IMR-90 (cell line): ENCODE results near the gene ANKRD9. TPM values are rescaled to one million over a fixed set of nuclear protein-coding genes. Genes with fewer than 3 reads are reported as not detected.

Experiments
- ATAC-seq: fragments of 200-7000 bp; cut with Tn5 transposase; 2 replicates; pipeline ENCODE4 v1.9.1; 2020; ENCODE audit warnings: low read depth, mild to moderate bottlenecking, moderate library complexity
- BruUV-seq: library from RNA; stranded (reverse); fragments of 400-500 nt; replicated peaks from 2 replicates; lab custom pipeline; 2021; lab: Mats Ljungman, UMichigan
- CTCF ChIA-PET: fragments of 300-600 bp; formaldehyde crosslinking; extraction: SDS; loops from one replicate; lab custom pipeline; 2021; ENCODE audit warnings: antibody characterized with exemption; lab: Yijun Ruan, JAX
- POLR2A ChIA-PET: fragments of 300-600 bp; sonication (Branson Sonifier 250); formaldehyde crosslinking; loops from one replicate; lab custom pipeline; 2022; ENCODE audit warnings: antibody characterized with exemption; ENCODE audit not compliant: unreplicated experiment; lab: Charles Lee
- DNase-seq: peaks from one replicate; pipeline ENCODE4 v3.0.0; 2013
- H2AFZ ChIP-seq: replicated peaks from 2 replicates; pipeline ENCODE3; 2013; ENCODE audit warnings: low read length, mild to moderate bottlenecking; ENCODE audit not compliant: poor library complexity
- H2AK5ac ChIP-seq: 2 replicates; pipeline ENCODE4 v1.6.1; 2013; ENCODE audit warnings: low read depth, low read length, inconsistent platforms
- H2AK9ac ChIP-seq: replicated peaks from 2 replicates; pipeline ENCODE3; 2013; ENCODE audit warnings: mild to moderate bottlenecking, low read depth, low read length, moderate library complexity; ENCODE audit not compliant: poor library complexity
- H2BK120ac ChIP-seq: 2 replicates; pipeline ENCODE4 v1.6.1; 2013; ENCODE audit warnings: low read depth, low read length, inconsistent platforms
- H2BK15ac ChIP-seq: 3 replicates; pipeline ENCODE4 v1.6.1; 2013; ENCODE audit warnings: low read depth, low read length, inconsistent platforms
- H2BK20ac ChIP-seq: 2 replicates; pipeline ENCODE4 v1.6.1; 2013; ENCODE audit warnings: low read depth, mild to moderate bottlenecking, inconsistent platforms, low read length, moderate library complexity
- H2BK5ac ChIP-seq: 2 replicates; pipeline ENCODE4 v1.6.1; 2013; ENCODE audit warnings: mild to moderate bottlenecking, low read depth, low read length, inconsistent platforms; ENCODE audit not compliant: poor library complexity, severe bottlenecking
- H3K14ac ChIP-seq: replicated peaks from 2 replicates; pipeline ENCODE4 v1.6.1; 2013; ENCODE audit warnings: low read depth, low read length, inconsistent platforms
- H3K18ac ChIP-seq: 2 replicates; pipeline ENCODE4 v1.6.1; 2013; ENCODE audit warnings: low read depth, low read length, control low read depth
- H3K23ac ChIP-seq: 2 replicates; pipeline ENCODE4 v1.6.1; 2013; ENCODE audit warnings: low read depth, low read length, inconsistent platforms
- H3K27ac ChIP-seq: 2 replicates; pipeline ENCODE4 v1.5.1; 2013; ENCODE audit warnings: mild to moderate bottlenecking, control low read depth, low read length; ENCODE audit not compliant: insufficient read depth
- H3K27me3 ChIP-seq: 2 replicates; pipeline ENCODE4 v1.6.1; 2013; ENCODE audit warnings: low read length; ENCODE audit not compliant: control insufficient read depth, insufficient read depth
- H3K36me3 ChIP-seq: 2 replicates; pipeline ENCODE4 v1.6.1; 2013; ENCODE audit warnings: low read length, mixed read lengths; ENCODE audit not compliant: control insufficient read depth, insufficient read depth
- H3K4ac ChIP-seq: 2 replicates; pipeline ENCODE4 v1.6.1; 2013; ENCODE audit warnings: low read depth, low read length, inconsistent platforms
- H3K4me1 ChIP-seq: 2 replicates; pipeline ENCODE4 v1.6.1; 2013; ENCODE audit warnings: low read length, mixed read lengths; ENCODE audit not compliant: control insufficient read depth, insufficient read depth
- H3K4me2 ChIP-seq: 2 replicates; pipeline ENCODE4 v1.6.1; 2013; ENCODE audit warnings: low read depth, mild to moderate bottlenecking, control low read depth, low read length, moderate library complexity
- H3K4me3 ChIP-seq: 2 replicates; pipeline ENCODE4 v1.5.1; 2013; ENCODE audit warnings: low read depth, mild to moderate bottlenecking, control low read depth, low read length, moderate library complexity; ENCODE audit not compliant: insufficient read depth
- H3K56ac ChIP-seq: 2 replicates; pipeline ENCODE4 v1.6.1; 2013; ENCODE audit warnings: low read length, inconsistent platforms; ENCODE audit not compliant: insufficient read depth; ENCODE audit errors: extremely low read depth
- H3K79me1 ChIP-seq, 2 experiments: 2 replicates each; pipeline ENCODE4 v1.6.1; 2013; ENCODE audit warnings: low read length in 2 of 2, inconsistent platforms in 1 of 2, low read depth in 1 of 2
- H3K9ac ChIP-seq: 2 replicates; pipeline ENCODE4 v1.6.1; 2013; ENCODE audit warnings: low read depth, low read length, control low read depth
- H3K9me1 ChIP-seq: 2 replicates; pipeline ENCODE4 v1.6.1; 2013; ENCODE audit warnings: low read length, inconsistent platforms; ENCODE audit not compliant: insufficient read depth
- H3K9me3 ChIP-seq: 2 replicates; pipeline ENCODE4 v1.6.1; 2013; ENCODE audit warnings: low read length; ENCODE audit not compliant: control insufficient read depth, insufficient read depth
- H4K20me1 ChIP-seq: 2 replicates; pipeline ENCODE4 v1.6.1; 2013; ENCODE audit warnings: low read length, inconsistent platforms; ENCODE audit not compliant: insufficient read depth
- H4K5ac ChIP-seq: 2 replicates; pipeline ENCODE4 v1.6.1; 2013; ENCODE audit warnings: mild to moderate bottlenecking, low read depth, low read length, control low read depth
- H4K8ac ChIP-seq, 2 experiments: 2 replicates each; pipeline ENCODE4 v1.6.1; 2013; ENCODE audit warnings: low read depth in 2 of 2, low read length in 2 of 2, control low read depth in 1 of 2, inconsistent platforms in 1 of 2
- H4K91ac ChIP-seq: 2 replicates; pipeline ENCODE4 v1.6.1; 2013; ENCODE audit warnings: low read depth, low read length, inconsistent platforms; ENCODE audit not compliant: insufficient read depth
- MAFK ChIP-seq: IDR thresholded peaks from 2 replicates; pipeline ENCODE4 v1.6.1; 2012; ENCODE audit warnings: low read depth, low read length, improper control_type of control experiment
- RFX5 ChIP-seq: IDR thresholded peaks from 2 replicates; pipeline ENCODE4 v1.8.0; 2012; ENCODE audit warnings: low read depth, mild to moderate bottlenecking, low read length, moderate library complexity
- WGBS, 2 experiments: methylation state at CpG; one replicate each; pipeline versions ENCODE4 v1.1.5 to v1.1.7; 2013; ENCODE audit warnings: missing lambda C conversion rate in 2 of 2; ENCODE audit not compliant: insufficient read length in 1 of 2; ENCODE audit errors: extremely low coverage in 2 of 2; 5-methylcytosine and 5-hydroxymethylcytosine counted together
- dilution Hi-C: fragments of 300-500 bp; cut with HindIII; formaldehyde crosslinking; loops from one replicate; pipeline ENCODE4 v1.14.3; 2018; ENCODE audit warnings: low sequenced_read_pairs; ENCODE audit not compliant: unreplicated experiment
- in situ Hi-C: fragments of 300-500 bp; cut with MboI; formaldehyde crosslinking; loops from 3 replicates; pipeline ENCODE4 v1.14.3; 2019; ENCODE audit warnings: low sequenced_read_pairs, inconsistent platforms, mixed read lengths
- intact Hi-C: fragments of 100-400 bp; cut with micrococcal nuclease; formaldehyde crosslinking; loops from 2 replicates; pipeline ENCODE4 v1.10.0; 2022
- polyA plus RNA-seq, 3 experiments: library from polyadenylated mRNA; depleted of rRNA; stranded (reverse); fragments of >200 nt; gene quantifications; 2 replicates each; pipeline ENCODE4 v1.2.3, GENCODE V29; 2012; ENCODE audit warnings: low replicate concordance in 1 of 3
- total RNA-seq: library from RNA; depleted of rRNA; stranded (reverse); fragments of >200 nt; gene quantifications from 2 replicates; pipeline ENCODE4 v1.2.3, GENCODE V29; 2012
- TF ChIP-seq, protein P1 (sequence below): fragments of 150-350 bp; IDR thresholded peaks from 2 replicates; pipeline ENCODE4 v1.6.1; 2016; ENCODE audit warnings: low read depth, mild to moderate bottlenecking, low read length, moderate library complexity, borderline replicate concordance
- TF ChIP-seq, protein P2 (sequence below): fragments of 150-350 bp; IDR thresholded peaks from 2 replicates; pipeline ENCODE4 v1.6.1; 2017; ENCODE audit warnings: mild to moderate bottlenecking, antibody characterized with exemption, low read length, low read depth

ANKRD9 gene
- total and polyA plus RNA-seq, 2 of the 4 experiments (the other 2 are of a cell fraction) = 3.9 to 15.7 TPM

DNA sequence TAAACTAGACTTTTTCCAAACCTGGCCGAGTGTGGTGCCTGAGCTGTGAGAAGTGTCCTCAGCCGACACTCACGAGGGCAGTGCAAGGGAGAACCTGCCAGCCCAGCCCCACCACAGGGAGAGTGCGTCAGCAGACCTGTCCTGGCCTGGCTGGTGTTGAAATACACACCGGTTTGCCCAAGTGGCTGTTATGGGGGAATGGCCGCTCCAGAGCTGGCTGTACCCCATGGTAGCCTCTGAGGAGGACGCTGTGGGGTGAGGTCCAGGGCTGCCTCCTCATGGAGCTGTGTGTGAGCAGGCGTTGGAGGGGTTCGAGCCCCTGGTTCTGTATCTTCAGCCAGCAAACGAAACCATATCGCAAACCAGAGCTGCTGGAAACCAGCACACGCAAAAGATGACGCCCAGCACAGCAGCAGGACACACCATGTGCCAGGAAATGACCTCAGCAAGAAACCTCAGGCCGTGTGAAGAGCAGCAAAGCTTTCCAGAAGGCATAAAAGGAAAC is 9.4 kb downstream of the ANKRD9 start:
- Histone ChIP-seq H3K27me3 (no peaks in the 10 kb centered on the region), H2AK9ac (peak overlapping the region; percentile 40), H3K56ac (no peak overlapping the region), H3K27ac (no peak overlapping the region), H3K14ac (no peak overlapping the region; the same call in 1 of the 2 replicates), H3K79me1 (peaks cover 0 to 4% of the 10 kb centered on the region in 2 experiments; a peak in 2 of 4 replicates), H3K36me3 (peaks cover 24% of the 10 kb centered on the region), H3K4me2 (no peak overlapping the region), H3K9ac (no peak overlapping the region), H3K18ac (no peak overlapping the region), H2AFZ (no peak overlapping the region), H4K5ac (no peak overlapping the region), H3K9me3 (no peaks in the 10 kb centered on the region), H2BK5ac (no peak overlapping the region), H2AK5ac (no peak overlapping the region), H2BK20ac (no peak overlapping the region), H4K20me1 (no peaks in the 10 kb centered on the region), H4K8ac (no peak overlapping the region), H3K4ac (no peak overlapping the region), H3K4me1 (no peaks in the 10 kb centered on the region), H3K4me3 (no peak overlapping the region), H3K23ac (no peak overlapping the region), H3K9me1 (no peaks in the 10 kb centered on the region; the same call in 1 of the 2 replicates), H4K91ac (no peak overlapping the region), H2BK15ac (no peak overlapping the region), H2BK120ac (no peak overlapping the region)
- POLR2A ChIA-PET = no interaction called here
- peak; percentile 65 for DNase-seq
- 89% methylated on average over 7 of the region's 14 CpGs; no CpG with 5 or more reads in 1 of the 2 experiments for WGBS, 2 experiments
- in situ Hi-C loops (no loop called here), intact Hi-C loops (no loop called here), dilution Hi-C loops (no loop called here)
- TF ChIP-seq RFX5 (no peak), MAFK (no peak)
- TF ChIP-seq, protein P1, sequence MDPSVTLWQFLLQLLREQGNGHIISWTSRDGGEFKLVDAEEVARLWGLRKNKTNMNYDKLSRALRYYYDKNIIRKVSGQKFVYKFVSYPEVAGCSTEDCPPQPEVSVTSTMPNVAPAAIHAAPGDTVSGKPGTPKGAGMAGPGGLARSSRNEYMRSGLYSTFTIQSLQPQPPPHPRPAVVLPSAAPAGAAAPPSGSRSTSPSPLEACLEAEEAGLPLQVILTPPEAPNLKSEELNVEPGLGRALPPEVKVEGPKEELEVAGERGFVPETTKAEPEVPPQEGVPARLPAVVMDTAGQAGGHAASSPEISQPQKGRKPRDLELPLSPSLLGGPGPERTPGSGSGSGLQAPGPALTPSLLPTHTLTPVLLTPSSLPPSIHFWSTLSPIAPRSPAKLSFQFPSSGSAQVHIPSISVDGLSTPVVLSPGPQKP = no peak
- TF ChIP-seq, protein P2, sequence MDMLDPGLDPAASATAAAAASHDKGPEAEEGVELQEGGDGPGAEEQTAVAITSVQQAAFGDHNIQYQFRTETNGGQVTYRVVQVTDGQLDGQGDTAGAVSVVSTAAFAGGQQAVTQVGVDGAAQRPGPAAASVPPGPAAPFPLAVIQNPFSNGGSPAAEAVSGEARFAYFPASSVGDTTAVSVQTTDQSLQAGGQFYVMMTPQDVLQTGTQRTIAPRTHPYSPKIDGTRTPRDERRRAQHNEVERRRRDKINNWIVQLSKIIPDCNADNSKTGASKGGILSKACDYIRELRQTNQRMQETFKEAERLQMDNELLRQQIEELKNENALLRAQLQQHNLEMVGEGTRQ = 0 out of 2 replicates have a peak, but pooled peaks have one; percentile 27
- CTCF ChIA-PET = no interaction called here
- no TSS peak for BruUV-seq
- no peak for ATAC-seq
